ENCODE results near the gene SLC6A6. TPM values are rescaled to one million over a fixed set of nuclear protein-coding genes. Genes with fewer than 3 reads are reported as not detected.

Gene SLC6A6
- total RNA-seq, 1 experiment from 2014 or later: 211 TPM

DNA sequence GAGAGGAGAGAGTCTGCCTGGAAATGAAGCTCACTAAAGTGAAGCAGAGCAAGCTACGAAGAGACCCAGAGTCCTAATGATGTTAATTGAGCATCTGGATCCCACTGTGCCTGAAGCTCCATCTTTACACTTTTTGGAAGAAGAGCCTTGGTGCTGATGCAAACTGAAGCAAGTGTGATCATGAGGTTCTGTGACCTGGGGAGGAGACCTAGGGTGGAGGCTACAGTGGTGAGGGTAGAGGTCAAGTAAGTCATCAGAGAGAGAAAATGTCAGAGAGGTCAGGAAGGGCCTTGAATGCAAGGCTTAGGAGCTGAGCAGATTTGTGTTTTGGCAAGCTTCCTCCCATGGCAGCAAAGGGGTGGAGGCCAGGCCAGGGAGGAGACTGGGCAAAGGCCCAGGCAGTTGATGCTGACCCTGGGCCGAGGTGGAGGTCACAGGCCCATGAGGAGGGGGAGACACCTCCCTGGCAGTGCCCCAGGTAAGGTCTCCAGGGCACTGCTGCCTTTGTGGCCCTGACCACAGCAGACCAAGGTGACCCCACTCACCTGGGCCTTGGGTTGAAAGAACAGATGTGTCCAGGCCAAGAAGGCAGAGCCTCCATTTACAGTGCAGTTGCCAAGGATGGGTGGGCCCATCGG, 136.2 kb downstream of the SLC6A6 start (continued):
- TF ChIP-seq TP53 (CRISPR knock-in tag; IDR thresholded peaks at IDR 0.05) (no peak), RORB (CRISPR knock-in tag; IDR thresholded peaks at IDR 0.05) (no peak), ATF2 (CRISPR knock-in tag; IDR thresholded peaks at IDR 0.05; ENCODE audit: borderline replicate concordance, low read depth) (no peak), ESRRA (CRISPR knock-in tag; IDR thresholded peaks at IDR 0.05; ENCODE audit: borderline replicate concordance) (no peak), ZNF219 (CRISPR knock-in tag; IDR thresholded peaks at IDR 0.05; ENCODE audit: borderline replicate concordance) (no peak), ZNF121 (CRISPR knock-in tag; IDR thresholded peaks at IDR 0.05) (no peak), PRRX2 (CRISPR knock-in tag; IDR thresholded peaks at IDR 0.05) (no peak)
- TF ChIP-seq, protein P1, sequence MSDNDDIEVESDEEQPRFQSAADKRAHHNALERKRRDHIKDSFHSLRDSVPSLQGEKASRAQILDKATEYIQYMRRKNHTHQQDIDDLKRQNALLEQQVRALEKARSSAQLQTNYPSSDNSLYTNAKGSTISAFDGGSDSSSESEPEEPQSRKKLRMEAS (CRISPR knock-in tag; IDR thresholded peaks at IDR 0.05): no peak
- TF ChIP-seq, protein P2, sequence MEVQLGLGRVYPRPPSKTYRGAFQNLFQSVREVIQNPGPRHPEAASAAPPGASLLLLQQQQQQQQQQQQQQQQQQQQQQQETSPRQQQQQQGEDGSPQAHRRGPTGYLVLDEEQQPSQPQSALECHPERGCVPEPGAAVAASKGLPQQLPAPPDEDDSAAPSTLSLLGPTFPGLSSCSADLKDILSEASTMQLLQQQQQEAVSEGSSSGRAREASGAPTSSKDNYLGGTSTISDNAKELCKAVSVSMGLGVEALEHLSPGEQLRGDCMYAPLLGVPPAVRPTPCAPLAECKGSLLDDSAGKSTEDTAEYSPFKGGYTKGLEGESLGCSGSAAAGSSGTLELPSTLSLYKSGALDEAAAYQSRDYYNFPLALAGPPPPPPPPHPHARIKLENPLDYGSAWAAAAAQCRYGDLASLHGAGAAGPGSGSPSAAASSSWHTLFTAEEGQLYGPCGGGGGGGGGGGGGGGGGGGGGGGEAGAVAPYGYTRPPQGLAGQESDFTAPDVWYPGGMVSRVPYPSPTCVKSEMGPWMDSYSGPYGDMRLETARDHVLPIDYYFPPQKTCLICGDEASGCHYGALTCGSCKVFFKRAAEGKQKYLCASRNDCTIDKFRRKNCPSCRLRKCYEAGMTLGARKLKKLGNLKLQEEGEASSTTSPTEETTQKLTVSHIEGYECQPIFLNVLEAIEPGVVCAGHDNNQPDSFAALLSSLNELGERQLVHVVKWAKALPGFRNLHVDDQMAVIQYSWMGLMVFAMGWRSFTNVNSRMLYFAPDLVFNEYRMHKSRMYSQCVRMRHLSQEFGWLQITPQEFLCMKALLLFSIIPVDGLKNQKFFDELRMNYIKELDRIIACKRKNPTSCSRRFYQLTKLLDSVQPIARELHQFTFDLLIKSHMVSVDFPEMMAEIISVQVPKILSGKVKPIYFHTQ (CRISPR knock-in tag; IDR thresholded peaks at IDR 0.05): no peak

Other genes starting within 250 kb of the SLC6A6 start
- 31.7 to 34.9 TPM (median 32.6 TPM) in 3 replicates for gene XPC, start 224.0 kb upstream of the SLC6A6 start, total RNA-seq (2021)
- 17.7 to 21.4 TPM (median 17.8 TPM) in 3 replicates for gene LSM3, start 223.8 kb upstream of the SLC6A6 start, total RNA-seq (2021)
- gene GRIP2, start 137.7 kb downstream of the SLC6A6 start, total RNA-seq (2021): 11.4 to 12.0 TPM (median 11.7 TPM) in 3 replicates
- gene CCDC174, start 249.2 kb downstream of the SLC6A6 start, total RNA-seq (2021): 11.3 to 16.0 TPM (median 13.8 TPM) in 3 replicates